Mesothelial cell of epicardium (in vitro differentiated cells): ENCODE results near the gene MAGI3. TPM values are rescaled to one million over a fixed set of nuclear protein-coding genes. Genes with fewer than 3 reads are reported as not detected.
"Not testable (repeated sequence)": the region's sequence is repeated elsewhere in the genome, so short reads cannot be mapped to it uniquely, and the experiment has no call there.

Experiments
- DNase-seq, 2 experiments: peaks; one replicate each; pipeline ENCODE4 v3.0.0; 2021; ENCODE audit warnings: low spot score in 2 of 2; ENCODE audit not compliant: unreplicated experiment in 2 of 2
- H3K27ac Mint-ChIP-seq: 2 replicates; pipeline ENCODE4 v1.8.0; 2021; ENCODE audit warnings: mixed read lengths
- H3K27me3 Mint-ChIP-seq: 2 replicates; pipeline ENCODE4 v1.8.0; 2021; ENCODE audit warnings: low read depth, mixed read lengths
- H3K36me3 Mint-ChIP-seq: 2 replicates; pipeline ENCODE4 v1.8.0; 2021; ENCODE audit warnings: mixed read lengths
- H3K4me1 Mint-ChIP-seq: 2 replicates; pipeline ENCODE4 v1.8.0; 2021; ENCODE audit warnings: mixed read lengths
- H3K4me3 Mint-ChIP-seq: 2 replicates; pipeline ENCODE4 v1.8.0; 2021; ENCODE audit warnings: mild to moderate bottlenecking, moderate library complexity, mixed read lengths
- H3K9me3 Mint-ChIP-seq: 2 replicates; pipeline ENCODE4 v1.8.0; 2021; ENCODE audit warnings: mixed read lengths
- CTCF ChIP-seq: fragments of 200-600 bp; sonication (generic); IDR thresholded peaks from one replicate; pipeline ENCODE4 v1.5.0; 2021; ENCODE audit warnings: antibody characterized with exemption; ENCODE audit not compliant: unreplicated experiment
- total RNA-seq: library from RNA; stranded (reverse); gene quantifications from 3 replicates; pipeline ENCODE4 v1.2.1, GENCODE V29; 2021

The MAGI3 gene
- total RNA-seq, 1 donor from 2014 or later = 28.7 TPM

- DNase-seq = no peak
- Mint-ChIP-seq H3K27me3 (no peaks in the 10 kb centered on the region), H3K4me1 (no peaks in the 10 kb centered on the region), H3K9me3 (peaks cover 58% of the 10 kb centered on the region), H3K4me3 (no peak overlapping the region), H3K27ac (no peak overlapping the region), H3K36me3 (peaks cover 63% of the 10 kb centered on the region)
- no peak for TF ChIP-seq CTCF
These were observed 302.0 kb downstream of the MAGI3 start for GRCh38 chr1:113692342-113692741.

- no peak for TF ChIP-seq CTCF
- Mint-ChIP-seq H3K4me3 (no peak overlapping the region), H3K4me1 (no peaks in the 10 kb centered on the region), H3K27me3 (no peaks in the 10 kb centered on the region), H3K36me3 (peaks cover 68% of the 10 kb centered on the region), H3K9me3 (peaks cover 58% of the 10 kb centered on the region), H3K27ac (no peak overlapping the region)
- no peak for DNase-seq
These were observed 302.6 kb downstream of the MAGI3 start for GRCh38 chr1:113692824-113693431.

- Mint-ChIP-seq H3K27ac (no peak overlapping the region), H3K4me3 (no peak overlapping the region), H3K4me1 (no peaks in the 10 kb centered on the region), H3K27me3 (no peaks in the 10 kb centered on the region), H3K36me3 (peaks cover 66% of the 10 kb centered on the region), H3K9me3 (peaks cover 50% of the 10 kb centered on the region)
- TF ChIP-seq CTCF = no peak
- no peak for DNase-seq
These were observed 304.6 kb downstream of the MAGI3 start for GRCh38 chr1:113694910-113695309.

GRCh38 chr1:113701429-113701828 lies 311.1 kb downstream of the MAGI3 start:
- no peak for DNase-seq

GRCh38 chr1:113714606-113715269 lies 324.4 kb downstream of the MAGI3 start:
- Mint-ChIP-seq H3K27ac (no peak overlapping the region), H3K9me3 (peaks cover 21% of the 10 kb centered on the region), H3K36me3 (peaks cover 49% of the 10 kb centered on the region), H3K27me3 (no peaks in the 10 kb centered on the region), H3K4me3 (no peak overlapping the region), H3K4me1 (no peaks in the 10 kb centered on the region)
- DNase-seq = no peak
- TF ChIP-seq CTCF = no peak

More at GRCh38 chr1:113701429-113701828, 311.1 kb downstream of the MAGI3 start:
- Mint-ChIP-seq H3K4me3 (no peak overlapping the region), H3K4me1 (no peaks in the 10 kb centered on the region), H3K27me3 (no peaks in the 10 kb centered on the region), H3K27ac (no peak overlapping the region), H3K36me3 (peaks cover 24% of the 10 kb centered on the region), H3K9me3 (peaks cover 4% of the 10 kb centered on the region)
- no peak for TF ChIP-seq CTCF

GRCh38 chr1:113717506-113717905 lies 327.2 kb downstream of the MAGI3 start:
- H3K9me3 Mint-ChIP-seq = peaks cover 37% of the 10 kb centered on the region
- H3K27ac Mint-ChIP-seq = not testable (repeated sequence)

GRCh38 chr1:113718621-113719020 lies 328.3 kb downstream of the MAGI3 start:
- Mint-ChIP-seq H3K9me3 (peaks cover 37% of the 10 kb centered on the region), H3K36me3 (peaks cover 68% of the 10 kb centered on the region)
- H3K27ac Mint-ChIP-seq, H3K27me3 Mint-ChIP-seq, DNase-seq, H3K4me3 Mint-ChIP-seq, H3K4me1 Mint-ChIP-seq: not testable (repeated sequence)

More at GRCh38 chr1:113717506-113717905, 327.2 kb downstream of the MAGI3 start:
- H3K4me1 Mint-ChIP-seq, DNase-seq, H3K27me3 Mint-ChIP-seq, H3K4me3 Mint-ChIP-seq: not testable (repeated sequence)
- H3K36me3 Mint-ChIP-seq = peaks cover 63% of the 10 kb centered on the region
